ENCODE results near the gene IGFBP3.

The IGFBP3 gene

GRCh38 chr7:45917658-45918057, 3.4 kb downstream of the IGFBP3 start (continued):
- TF ChIP-seq, protein P1, sequence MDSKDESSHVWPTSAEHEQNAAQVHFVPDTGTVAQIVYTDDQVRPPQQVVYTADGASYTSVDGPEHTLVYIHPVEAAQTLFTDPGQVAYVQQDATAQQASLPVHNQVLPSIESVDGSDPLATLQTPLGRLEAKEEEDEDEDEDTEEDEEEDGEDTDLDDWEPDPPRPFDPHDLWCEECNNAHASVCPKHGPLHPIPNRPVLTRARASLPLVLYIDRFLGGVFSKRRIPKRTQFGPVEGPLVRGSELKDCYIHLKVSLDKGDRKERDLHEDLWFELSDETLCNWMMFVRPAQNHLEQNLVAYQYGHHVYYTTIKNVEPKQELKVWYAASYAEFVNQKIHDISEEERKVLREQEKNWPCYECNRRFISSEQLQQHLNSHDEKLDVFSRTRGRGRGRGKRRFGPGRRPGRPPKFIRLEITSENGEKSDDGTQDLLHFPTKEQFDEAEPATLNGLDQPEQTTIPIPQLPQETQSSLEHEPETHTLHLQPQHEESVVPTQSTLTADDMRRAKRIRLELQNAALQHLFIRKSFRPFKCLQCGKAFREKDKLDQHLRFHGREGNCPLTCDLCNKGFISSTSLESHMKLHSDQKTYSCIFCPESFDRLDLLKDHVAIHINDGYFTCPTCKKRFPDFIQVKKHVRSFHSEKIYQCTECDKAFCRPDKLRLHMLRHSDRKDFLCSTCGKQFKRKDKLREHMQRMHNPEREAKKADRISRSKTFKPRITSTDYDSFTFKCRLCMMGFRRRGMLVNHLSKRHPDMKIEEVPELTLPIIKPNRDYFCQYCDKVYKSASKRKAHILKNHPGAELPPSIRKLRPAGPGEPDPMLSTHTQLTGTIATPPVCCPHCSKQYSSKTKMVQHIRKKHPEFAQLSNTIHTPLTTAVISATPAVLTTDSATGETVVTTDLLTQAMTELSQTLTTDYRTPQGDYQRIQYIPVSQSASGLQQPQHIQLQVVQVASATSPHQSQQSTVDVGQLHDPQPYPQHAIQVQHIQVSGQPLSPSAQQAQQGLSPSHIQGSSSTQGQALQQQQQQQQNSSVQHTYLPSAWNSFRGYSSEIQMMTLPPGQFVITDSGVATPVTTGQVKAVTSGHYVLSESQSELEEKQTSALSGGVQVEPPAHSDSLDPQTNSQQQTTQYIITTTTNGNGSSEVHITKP (tag by site-specific recombination; IDR thresholded peaks at IDR 0.05), result no peak
- no peak for TF ChIP-seq ZNF239 (tag by site-specific recombination; IDR thresholded peaks at IDR 0.05)
- TF ChIP-seq ZNF10 (tag by site-specific recombination; IDR thresholded peaks at IDR 0.05), result peak; percentile 95

DNA sequence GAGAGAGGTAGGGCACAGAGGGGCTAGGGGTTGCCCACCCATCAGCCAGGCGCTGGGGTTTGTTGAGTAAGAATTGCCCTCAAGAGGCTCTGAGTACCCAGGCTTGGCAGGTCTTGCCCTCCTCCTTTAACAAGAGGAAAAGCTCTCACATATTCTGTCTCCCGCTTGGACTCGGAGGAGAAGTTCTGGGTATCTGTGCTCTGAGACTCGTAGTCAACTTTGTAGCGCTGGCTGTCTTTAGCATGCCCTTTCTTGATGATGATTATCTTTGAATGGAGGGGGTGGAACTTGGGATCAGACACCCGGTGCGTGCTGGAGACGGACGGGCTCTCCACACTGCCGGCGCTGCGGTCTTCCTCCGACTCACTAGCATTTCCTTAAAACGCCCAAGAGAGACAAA, 4.0 kb downstream of the IGFBP3 start:
- Histone ChIP-seq H3K4me3 (ENCODE audit: low read depth, low read length) (no peak overlapping the region), H3K4me1 (ENCODE audit: control insufficient read depth, insufficient read depth, low read length) (no peaks in the 10 kb centered on the region; the same call in 1 of the 2 replicates), H3K36me3 (ENCODE audit: control insufficient read depth in 2 of 2, insufficient read depth in 1 of 2, low read length in 2 of 2) (no peaks in the 10 kb centered on the region), H3K27ac (ENCODE audit: extremely low read depth, low read depth, low read length) (no peak overlapping the region), H3K9me3 (ENCODE audit: control insufficient read depth, insufficient read depth, low read depth, low read length) (no peaks in the 10 kb centered on the region)
- TF ChIP-seq, protein P2, sequence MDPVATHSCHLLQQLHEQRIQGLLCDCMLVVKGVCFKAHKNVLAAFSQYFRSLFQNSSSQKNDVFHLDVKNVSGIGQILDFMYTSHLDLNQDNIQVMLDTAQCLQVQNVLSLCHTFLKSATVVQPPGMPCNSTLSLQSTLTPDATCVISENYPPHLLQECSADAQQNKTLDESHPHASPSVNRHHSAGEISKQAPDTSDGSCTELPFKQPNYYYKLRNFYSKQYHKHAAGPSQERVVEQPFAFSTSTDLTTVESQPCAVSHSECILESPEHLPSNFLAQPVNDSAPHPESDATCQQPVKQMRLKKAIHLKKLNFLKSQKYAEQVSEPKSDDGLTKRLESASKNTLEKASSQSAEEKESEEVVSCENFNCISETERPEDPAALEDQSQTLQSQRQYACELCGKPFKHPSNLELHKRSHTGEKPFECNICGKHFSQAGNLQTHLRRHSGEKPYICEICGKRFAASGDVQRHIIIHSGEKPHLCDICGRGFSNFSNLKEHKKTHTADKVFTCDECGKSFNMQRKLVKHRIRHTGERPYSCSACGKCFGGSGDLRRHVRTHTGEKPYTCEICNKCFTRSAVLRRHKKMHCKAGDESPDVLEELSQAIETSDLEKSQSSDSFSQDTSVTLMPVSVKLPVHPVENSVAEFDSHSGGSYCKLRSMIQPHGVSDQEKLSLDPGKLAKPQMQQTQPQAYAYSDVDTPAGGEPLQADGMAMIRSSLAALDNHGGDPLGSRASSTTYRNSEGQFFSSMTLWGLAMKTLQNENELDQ (tag by site-specific recombination; IDR thresholded peaks at IDR 0.05; ENCODE audit: low read depth), result no peak
- TF ChIP-seq ZNF510 (tag by site-specific recombination; IDR thresholded peaks at IDR 0.05; ENCODE audit: insufficient replicate concordance), result no peak
- TF ChIP-seq ZNF433 (tag by site-specific recombination; IDR thresholded peaks at IDR 0.05; ENCODE audit: low read depth), result no peak
- no peak for TF ChIP-seq TSHZ1 (tag by site-specific recombination; IDR thresholded peaks at IDR 0.05; ENCODE audit: borderline replicate concordance)
- TF ChIP-seq ZIC2 (tag by site-specific recombination; IDR thresholded peaks at IDR 0.05), result no peak
- TF ChIP-seq BCL11A (tag by site-specific recombination; IDR thresholded peaks at IDR 0.05; ENCODE audit: low read depth), result no peak
- TF ChIP-seq ZNF792 (tag by site-specific recombination; IDR thresholded peaks at IDR 0.05), result no peak
- no peak for TF ChIP-seq ZNF473 (tag by site-specific recombination; IDR thresholded peaks at IDR 0.05)
- no peak for TF ChIP-seq ZNF585B (tag by site-specific recombination; IDR thresholded peaks at IDR 0.05)
- no peak for TF ChIP-seq ZEB2 (tag by site-specific recombination; IDR thresholded peaks at IDR 0.05)
- TF ChIP-seq ZNF202 (tag by site-specific recombination; IDR thresholded peaks at IDR 0.05; ENCODE audit: borderline replicate concordance), result no peak
- TF ChIP-seq ZNF138 (tag by site-specific recombination; IDR thresholded peaks at IDR 0.05; ENCODE audit: borderline replicate concordance), result no peak
- TF ChIP-seq ZNF155 (tag by site-specific recombination; IDR thresholded peaks at IDR 0.05), result no peak
- no peak for TF ChIP-seq MYNN (tag by site-specific recombination; IDR thresholded peaks at IDR 0.05; ENCODE audit: borderline replicate concordance)
- no peak for TF ChIP-seq ZNF404 (tag by site-specific recombination; IDR thresholded peaks at IDR 0.05)
- TF ChIP-seq ZFP3 (tag by site-specific recombination; IDR thresholded peaks at IDR 0.05; ENCODE audit: low read depth), result no peak
- TF ChIP-seq, protein P3, sequence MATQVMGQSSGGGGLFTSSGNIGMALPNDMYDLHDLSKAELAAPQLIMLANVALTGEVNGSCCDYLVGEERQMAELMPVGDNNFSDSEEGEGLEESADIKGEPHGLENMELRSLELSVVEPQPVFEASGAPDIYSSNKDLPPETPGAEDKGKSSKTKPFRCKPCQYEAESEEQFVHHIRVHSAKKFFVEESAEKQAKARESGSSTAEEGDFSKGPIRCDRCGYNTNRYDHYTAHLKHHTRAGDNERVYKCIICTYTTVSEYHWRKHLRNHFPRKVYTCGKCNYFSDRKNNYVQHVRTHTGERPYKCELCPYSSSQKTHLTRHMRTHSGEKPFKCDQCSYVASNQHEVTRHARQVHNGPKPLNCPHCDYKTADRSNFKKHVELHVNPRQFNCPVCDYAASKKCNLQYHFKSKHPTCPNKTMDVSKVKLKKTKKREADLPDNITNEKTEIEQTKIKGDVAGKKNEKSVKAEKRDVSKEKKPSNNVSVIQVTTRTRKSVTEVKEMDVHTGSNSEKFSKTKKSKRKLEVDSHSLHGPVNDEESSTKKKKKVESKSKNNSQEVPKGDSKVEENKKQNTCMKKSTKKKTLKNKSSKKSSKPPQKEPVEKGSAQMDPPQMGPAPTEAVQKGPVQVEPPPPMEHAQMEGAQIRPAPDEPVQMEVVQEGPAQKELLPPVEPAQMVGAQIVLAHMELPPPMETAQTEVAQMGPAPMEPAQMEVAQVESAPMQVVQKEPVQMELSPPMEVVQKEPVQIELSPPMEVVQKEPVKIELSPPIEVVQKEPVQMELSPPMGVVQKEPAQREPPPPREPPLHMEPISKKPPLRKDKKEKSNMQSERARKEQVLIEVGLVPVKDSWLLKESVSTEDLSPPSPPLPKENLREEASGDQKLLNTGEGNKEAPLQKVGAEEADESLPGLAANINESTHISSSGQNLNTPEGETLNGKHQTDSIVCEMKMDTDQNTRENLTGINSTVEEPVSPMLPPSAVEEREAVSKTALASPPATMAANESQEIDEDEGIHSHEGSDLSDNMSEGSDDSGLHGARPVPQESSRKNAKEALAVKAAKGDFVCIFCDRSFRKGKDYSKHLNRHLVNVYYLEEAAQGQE (tag by site-specific recombination; IDR thresholded peaks at IDR 0.05), result no peak
- TF ChIP-seq HOXC10 (CRISPR knock-in tag; IDR thresholded peaks at IDR 0.05), result no peak
- no peak for TF ChIP-seq ZNF837 (tag by site-specific recombination; IDR thresholded peaks at IDR 0.05)
- POLR2A ChIA-PET, result no interaction called here
- CTCF ChIA-PET, result interaction anchor here (0.6 to 4.2 kb wide), 20 partner anchors 9 to 1909 kb away, joined by 3 to 21 read pairs (median 4); no protein-coding TSS in a partner anchor
